HG03196 (cell line): Measurements from ENCODE around the gene PASK.
"Not testable (repeated sequence)": the region's sequence is repeated elsewhere in the genome, so short reads cannot be mapped to it uniquely, and the experiment has no call there.

Source experiments
- ATAC-seq: cut with Tn5 transposase; IDR thresholded peaks from one replicate; pipeline ENCODE4 v1.9.1; 2021; ENCODE audit not compliant: unreplicated experiment

The PASK gene

GRCh38 chr2:241148891-241149674 lies at the start of gene PASK:
Gene PASK (minus strand): TSS chr2:241149472. CDS start chr2:241143032, 6,440 bp downstream.
- ATAC-seq: peak; percentile 72

GRCh38 chr2:241198381-241199279 lies 49.4 kb upstream of the PASK start:
- ATAC-seq: no peak

GRCh38 chr2:241197947-241198346 lies 48.7 kb upstream of the PASK start:
- ATAC-seq: no peak

- not testable (repeated sequence) for ATAC-seq
Measured at GRCh38 chr2:241197246-241197645, 48.0 kb upstream of the PASK start.

DNA sequence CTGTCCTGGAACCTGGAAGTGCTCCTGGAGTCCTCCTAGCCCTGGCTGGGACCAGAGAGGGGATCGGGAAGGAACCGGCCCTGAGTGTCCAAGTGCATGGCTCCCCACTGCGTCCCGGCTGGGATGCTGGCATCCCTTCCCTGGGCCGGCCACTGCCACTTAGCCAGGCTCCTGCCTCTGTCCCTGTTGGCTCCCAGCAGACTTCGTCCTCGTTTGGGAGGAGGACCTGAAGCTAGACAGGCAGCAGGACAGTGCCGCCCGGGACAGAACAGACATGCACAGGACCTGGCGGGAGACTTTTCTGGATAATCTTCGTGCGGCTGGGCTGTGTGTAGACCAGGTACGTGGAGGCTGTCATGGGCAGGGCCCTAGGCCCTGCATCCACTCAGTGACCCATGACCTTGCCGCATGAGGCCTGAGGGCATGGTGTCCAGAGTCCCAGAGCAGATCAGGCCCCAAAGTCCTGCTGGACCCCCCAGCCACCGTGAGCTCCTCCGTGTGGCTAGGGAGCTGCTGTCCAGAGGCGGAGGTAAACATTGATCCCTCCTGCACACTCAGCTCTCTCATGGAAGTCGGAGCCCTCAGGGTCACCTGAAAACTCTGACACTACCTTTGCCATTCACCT lies 46.3 kb upstream of the PASK start:
- no peak for ATAC-seq

GRCh38 chr2:241194811-241195210 lies 45.5 kb upstream of the PASK start:
- ATAC-seq: no peak

DNA sequence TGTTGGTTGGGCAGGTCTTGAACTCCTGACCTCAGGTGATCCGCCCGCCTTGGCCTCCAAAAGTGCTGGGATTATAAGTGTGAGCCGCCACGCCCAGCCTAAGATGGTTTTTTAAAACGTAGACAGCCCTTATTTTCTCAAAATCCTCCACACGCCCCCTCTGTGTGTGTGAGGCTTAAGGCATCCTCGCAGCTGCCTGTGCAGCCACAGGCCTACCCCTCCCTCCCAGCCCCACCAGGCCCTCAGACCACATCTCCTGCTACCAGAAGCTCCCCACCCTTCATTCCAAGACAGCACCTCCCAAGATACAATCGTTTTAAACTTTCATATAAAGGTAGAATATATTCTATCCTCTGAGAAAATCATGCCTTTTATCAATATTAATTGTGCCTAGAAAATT lies 44.0 kb upstream of the PASK start:
- no peak for ATAC-seq

- ATAC-seq: no peak
Measured at GRCh38 chr2:241191081-241191480, 41.8 kb upstream of the PASK start.

DNA sequence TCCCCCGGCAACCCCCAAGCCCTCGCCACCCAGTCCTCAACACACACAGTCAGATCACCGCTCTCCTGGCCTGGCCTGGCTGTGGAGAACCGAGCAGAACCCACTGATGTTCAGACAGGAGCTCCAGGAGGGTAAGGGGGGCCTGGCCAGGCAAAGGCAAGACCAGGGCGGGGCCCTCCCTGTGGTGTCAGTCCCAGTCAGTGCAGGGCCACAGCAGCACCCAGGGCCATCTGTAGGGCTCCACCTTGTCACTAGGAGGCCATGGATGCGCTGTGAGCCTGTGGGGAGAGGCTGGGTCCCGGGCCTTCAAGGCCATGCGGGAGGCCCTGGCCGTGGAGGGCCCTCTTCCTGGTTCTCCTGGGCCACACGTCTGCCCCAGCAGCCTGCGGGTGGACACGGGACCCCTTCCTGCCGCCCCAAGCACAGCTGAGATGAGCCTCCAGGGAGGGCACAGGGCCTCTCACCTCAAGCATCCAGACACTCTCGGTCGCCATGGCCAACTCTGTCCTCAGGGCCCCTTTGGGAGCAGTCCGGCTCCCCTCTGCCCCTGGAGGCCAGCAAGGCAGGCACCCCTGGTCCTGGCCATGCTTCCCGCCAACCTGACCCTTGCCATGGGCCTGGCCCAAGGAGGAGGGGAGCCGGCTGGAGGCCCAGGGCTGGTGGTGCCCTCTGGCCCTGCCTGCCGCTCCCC lies 41.2 kb upstream of the PASK start:
- ATAC-seq: no peak

DNA sequence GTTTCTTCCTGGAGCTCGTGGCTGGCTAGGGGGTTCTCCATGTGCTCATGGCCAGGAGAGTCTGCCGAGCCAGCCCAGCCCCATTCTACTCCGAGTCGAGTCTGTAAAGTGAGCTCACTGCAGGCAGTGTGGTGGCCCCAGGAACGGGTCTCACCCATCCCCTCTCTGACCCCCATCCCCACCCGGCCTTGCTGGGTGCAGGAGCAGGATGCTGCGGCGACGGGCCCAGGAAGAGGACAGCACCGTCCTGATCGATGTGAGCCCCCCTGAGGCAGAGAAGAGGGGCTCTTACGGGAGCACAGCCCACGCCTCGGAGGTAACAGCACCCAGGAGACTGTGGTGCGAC lies 40.6 kb upstream of the PASK start:
- no peak for ATAC-seq

DNA sequence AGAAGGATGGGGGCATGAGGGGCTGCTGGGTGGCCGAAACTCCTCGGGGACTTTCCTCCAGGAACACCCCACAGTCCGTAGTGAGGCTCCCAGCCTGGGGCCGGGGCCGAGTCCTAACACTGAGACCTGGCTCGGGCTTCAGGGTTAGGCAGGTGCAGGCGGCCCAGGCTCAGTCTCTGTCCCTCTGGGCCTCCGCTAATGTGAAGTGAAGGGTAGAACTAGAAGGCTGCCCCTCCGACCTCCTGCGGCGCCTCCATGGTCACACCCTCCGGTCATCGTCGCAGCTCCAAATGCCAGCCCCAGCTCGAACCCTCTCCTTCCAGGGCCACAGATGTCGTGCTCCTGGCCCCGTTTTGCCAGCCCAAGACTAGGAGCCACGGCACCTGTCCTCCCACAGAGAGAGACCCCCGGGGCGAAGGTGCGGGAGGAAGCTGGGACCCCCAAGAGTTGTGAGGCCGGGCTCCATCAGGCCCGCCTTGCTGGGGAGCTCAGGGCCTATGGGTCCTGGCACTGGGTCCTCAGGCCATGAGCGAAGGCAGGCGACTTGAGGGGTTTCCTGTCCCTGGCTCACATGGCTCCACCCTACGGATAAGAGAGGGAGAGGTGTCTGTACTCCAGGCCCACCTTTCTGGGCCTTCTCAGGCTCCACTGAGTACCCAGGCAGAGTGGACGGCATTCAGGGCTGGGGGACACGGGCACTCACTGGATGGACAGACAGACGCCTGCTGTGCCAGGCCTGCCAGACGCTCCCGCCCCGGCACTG lies 40.0 kb upstream of the PASK start:
- ATAC-seq: no peak

- no peak for ATAC-seq
Measured at GRCh38 chr2:241188361-241189092, 39.3 kb upstream of the PASK start, which contains the start of gene ANO7. Gene ANO7 (plus strand): TSS chr2:241188677. CDS start chr2:241190064, 1,387 bp downstream.

DNA sequence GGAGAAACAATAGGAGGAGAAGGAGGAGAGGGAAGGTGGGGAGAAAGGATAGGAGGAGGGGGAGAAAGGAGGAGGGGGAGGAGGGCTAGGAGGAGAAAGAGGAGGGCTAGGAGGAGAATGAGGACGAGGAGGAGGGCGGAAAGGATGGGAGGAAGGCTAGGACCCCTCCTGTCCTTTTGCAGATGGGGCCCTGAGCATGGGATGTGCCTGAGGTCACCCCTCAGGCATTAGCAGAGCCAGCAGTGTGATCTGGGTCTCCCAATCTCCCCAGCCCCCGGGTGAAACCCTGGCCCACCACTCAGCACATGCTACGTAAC lies 38.6 kb upstream of the PASK start:
- no peak for ATAC-seq

GRCh38 chr2:241187101-241187917 lies 38.0 kb upstream of the PASK start:
- ATAC-seq: no peak

GRCh38 chr2:241185961-241186360 lies 36.7 kb upstream of the PASK start:
- no peak for ATAC-seq

DNA sequence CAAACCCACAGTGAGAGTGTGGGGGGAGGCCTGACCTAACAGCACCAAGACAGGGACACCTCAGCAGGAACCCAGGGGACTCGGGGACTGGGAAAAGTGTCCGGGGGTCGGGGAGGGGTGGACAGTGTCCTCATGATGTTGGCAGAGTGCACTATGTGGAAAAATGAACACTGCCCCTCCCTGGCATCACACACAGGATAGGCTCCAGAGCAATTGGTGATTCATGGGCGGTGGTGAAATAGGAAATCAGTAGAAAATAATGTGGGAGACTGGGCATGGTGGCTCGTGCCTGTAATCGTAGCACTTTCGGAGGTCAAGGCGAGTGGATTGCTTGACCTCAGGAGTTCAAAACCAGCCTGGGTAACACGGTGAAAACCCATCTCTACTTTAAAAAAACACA lies 35.6 kb upstream of the PASK start:
- no peak for ATAC-seq

DNA sequence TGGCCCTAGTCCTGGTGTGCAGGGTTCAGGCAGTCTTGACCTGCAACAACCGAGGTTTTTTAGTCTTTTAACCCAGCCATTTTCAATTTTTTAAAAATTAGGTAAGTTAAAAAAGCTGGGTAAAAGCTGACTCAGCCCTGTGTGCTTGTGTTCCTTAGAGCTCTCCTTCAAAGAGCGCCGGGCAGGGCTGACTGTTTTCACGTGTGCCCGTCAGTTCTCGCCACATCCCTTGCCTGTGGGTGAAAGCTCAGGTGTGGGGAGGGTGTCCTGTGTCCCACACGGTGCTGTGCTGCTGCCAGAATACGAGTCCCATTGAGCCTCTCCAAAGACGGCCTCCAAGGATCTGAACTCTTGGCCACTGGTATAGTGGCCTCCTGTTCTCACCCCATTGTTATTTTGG lies 33.9 kb upstream of the PASK start:
- no peak for ATAC-seq

DNA sequence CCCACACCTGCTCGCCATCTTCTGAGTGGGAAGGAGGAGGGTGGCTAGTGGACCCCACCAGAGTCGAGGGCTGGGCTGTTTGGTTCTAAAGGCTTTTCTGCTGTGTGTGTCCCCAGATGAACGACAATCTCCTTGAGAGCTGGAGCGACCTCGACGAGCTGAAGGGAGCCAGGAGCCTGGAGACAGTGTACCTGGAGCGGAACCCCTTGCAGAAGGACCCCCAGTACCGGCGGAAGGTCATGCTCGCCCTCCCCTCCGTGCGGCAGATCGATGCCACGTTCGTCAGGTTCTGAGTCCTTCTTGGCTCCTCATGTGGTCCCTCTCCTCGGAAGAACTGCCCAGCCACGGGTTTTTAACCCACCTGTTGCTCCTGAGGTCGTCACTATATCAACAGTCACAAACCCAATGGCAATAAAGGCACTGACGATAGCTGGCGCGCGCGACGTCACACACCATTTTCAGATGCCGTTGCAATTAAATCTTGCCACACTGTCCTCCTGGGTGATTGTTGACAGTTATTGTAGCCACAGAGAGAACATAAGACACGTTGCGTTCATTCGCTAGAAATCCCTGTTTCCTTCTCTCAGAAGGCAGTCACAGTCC lies 33.4 kb upstream of the PASK start:
- ATAC-seq: no peak

- ATAC-seq: no peak
Measured at GRCh38 chr2:241182126-241182525, 32.9 kb upstream of the PASK start.
